Mesendoderm (in vitro differentiated cells): ENCODE measurements around the gene MUC5B.

Experiments
- DNase-seq: peaks from one replicate; pipeline ENCODE4 v3.0.0; 2013
- H2AK5ac ChIP-seq: 2 replicates; pipeline ENCODE4 v1.6.1; 2013; ENCODE audit warnings: low read length, inconsistent platforms
- H2BK120ac ChIP-seq: 2 replicates; pipeline ENCODE4 v1.6.1; 2013; ENCODE audit warnings: low read depth, mild to moderate bottlenecking, low read length, moderate library complexity, mixed read lengths
- H2BK15ac ChIP-seq: replicated peaks from 2 replicates; pipeline ENCODE4 v1.6.1; 2013; ENCODE audit warnings: low read depth, mild to moderate bottlenecking, moderate library complexity
- H2BK5ac ChIP-seq: 2 replicates; pipeline ENCODE4 v1.6.1; 2013; ENCODE audit warnings: low read length, inconsistent platforms
- H3K18ac ChIP-seq: 2 replicates; pipeline ENCODE4 v1.6.1; 2013; ENCODE audit warnings: mild to moderate bottlenecking, low read length, mixed read lengths
- H3K23ac ChIP-seq: one replicate; pipeline ENCODE4 v1.6.1; 2013; ENCODE audit warnings: low read length
- H3K27ac ChIP-seq: 2 replicates; pipeline ENCODE4 v1.5.1; 2013; ENCODE audit warnings: low read depth, mild to moderate bottlenecking, inconsistent platforms, low read length, moderate library complexity
- H3K27me3 ChIP-seq: 2 replicates; pipeline ENCODE4 v1.6.1; 2013; ENCODE audit warnings: low read length, control low read depth, mild to moderate bottlenecking, inconsistent platforms; ENCODE audit not compliant: insufficient read depth, poor library complexity
- H3K36me3 ChIP-seq: 2 replicates; pipeline ENCODE4 v1.6.1; 2013; ENCODE audit warnings: low read length, inconsistent platforms; ENCODE audit not compliant: control insufficient read depth, insufficient read depth
- H3K4ac ChIP-seq: one replicate; pipeline ENCODE4 v1.6.1; 2013; ENCODE audit warnings: low read depth, mild to moderate bottlenecking, low read length, moderate library complexity
- H3K4me1 ChIP-seq: 2 replicates; pipeline ENCODE4 v1.6.1; 2013; ENCODE audit warnings: low read depth, low read length, inconsistent platforms; ENCODE audit not compliant: control insufficient read depth
- H3K4me2 ChIP-seq: 2 replicates; pipeline ENCODE4 v1.6.1; 2013; ENCODE audit warnings: low read length
- H3K4me3 ChIP-seq: 2 replicates; pipeline ENCODE4 v1.5.1; 2013; ENCODE audit warnings: mild to moderate bottlenecking, low read length
- H3K56ac ChIP-seq: one replicate; pipeline ENCODE4 v1.6.1; 2013; ENCODE audit warnings: low read length
- H3K79me1 ChIP-seq: 2 replicates; pipeline ENCODE4 v1.6.1; 2013; ENCODE audit warnings: low read length, inconsistent platforms
- H3K79me2 ChIP-seq: 2 replicates; pipeline ENCODE4 v1.6.1; 2013; ENCODE audit warnings: mild to moderate bottlenecking, low read length; ENCODE audit not compliant: control insufficient read depth, insufficient read depth
- H3K9ac ChIP-seq: 2 replicates; pipeline ENCODE4 v1.6.1; 2013; ENCODE audit warnings: low read length, inconsistent platforms
- H4K5ac ChIP-seq: one replicate; pipeline ENCODE4 v1.6.1; 2013; ENCODE audit warnings: low read length
- H4K8ac ChIP-seq: one replicate; pipeline ENCODE4 v1.6.1; 2013; ENCODE audit warnings: low read depth, mild to moderate bottlenecking, control low read depth, low read length, moderate library complexity
- WGBS: extraction: QIAGEN DNeasy Blood & Tissue Kit; methylation state at CpG from one replicate; pipeline ENCODE4 v1.1.7; 2013; ENCODE audit warnings: low lambda C conversion rate, missing lambda C conversion rate; ENCODE audit not compliant: insufficient coverage; ENCODE audit errors: extremely low coverage; 5-methylcytosine and 5-hydroxymethylcytosine counted together

The MUC5B gene

DNA sequence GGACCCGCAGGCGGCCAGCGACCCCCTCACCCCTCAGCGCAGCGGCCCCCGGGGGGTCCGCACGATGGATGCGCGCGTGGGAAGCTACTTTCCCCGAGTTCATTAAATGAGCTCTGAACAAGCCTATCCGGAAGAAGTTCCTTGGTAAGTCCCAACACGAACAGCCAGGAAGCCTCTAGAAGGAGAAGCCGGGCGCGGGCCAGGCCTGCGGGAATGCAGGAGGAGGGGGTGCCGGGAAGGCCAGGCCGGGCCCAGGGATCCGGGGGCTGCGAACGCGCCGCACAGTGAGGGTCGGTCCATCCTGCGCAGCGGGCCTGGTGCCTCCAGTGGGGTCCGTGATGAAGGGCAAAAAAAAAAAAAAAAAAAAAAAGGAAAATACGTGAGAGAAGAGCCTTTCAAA lies 49.7 kb downstream of the MUC5B start:
- Histone ChIP-seq H2BK15ac (no peak overlapping the region), H3K79me1 (no peaks in the 10 kb centered on the region), H3K4me2 (no peak overlapping the region), H3K4ac (no peak overlapping the region), H2BK120ac (no peak overlapping the region), H3K4me3 (no peak overlapping the region), H3K36me3 (no peaks in the 10 kb centered on the region), H3K27me3 (no peaks in the 10 kb centered on the region), H3K18ac (no peak overlapping the region), H4K8ac (no peak overlapping the region), H2BK5ac (no peak overlapping the region), H3K9ac (no peak overlapping the region), H3K4me1 (peaks cover 2% of the 10 kb centered on the region), H3K56ac (no peak overlapping the region), H3K27ac (no peak overlapping the region), H2AK5ac (no peak overlapping the region), H4K5ac (no peak overlapping the region), H3K23ac (no peak overlapping the region), H3K79me2 (no peaks in the 10 kb centered on the region)
- DNase-seq: no peak
- WGBS: no CpG with 5 or more reads among the region's 30 CpGs

DNA sequence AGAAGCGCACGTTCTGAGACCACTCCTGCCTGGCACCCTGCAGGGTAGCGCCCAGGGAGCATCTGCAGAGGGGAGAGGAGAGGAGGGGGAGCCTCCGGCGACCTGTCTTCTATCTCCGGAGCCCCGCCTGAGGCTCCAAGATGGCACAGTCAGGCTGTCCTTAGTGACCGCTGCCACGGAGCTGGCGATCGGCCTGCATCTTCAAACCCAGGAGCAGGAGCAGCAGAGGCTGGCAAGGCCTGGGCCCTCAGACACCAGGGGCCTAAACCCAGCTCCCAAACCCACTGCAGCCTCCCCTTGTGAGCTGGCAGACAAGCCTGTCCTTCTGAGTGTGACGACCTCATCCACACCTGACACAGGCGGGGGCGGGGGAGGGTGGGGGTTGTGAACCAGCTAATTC lies 51.6 kb downstream of the MUC5B start:
- H3K79me1 ChIP-seq: no peaks in the 10 kb centered on the region
- H3K4me3 ChIP-seq: no peak overlapping the region
- H2BK15ac ChIP-seq: no peak overlapping the region
- no CpG with 5 or more reads among the region's 14 CpGs for WGBS
- H2AK5ac ChIP-seq: no peak overlapping the region
- H3K4me1 ChIP-seq: peaks cover 2% of the 10 kb centered on the region
- no peak overlapping the region for H4K5ac ChIP-seq
- no peaks in the 10 kb centered on the region for H3K79me2 ChIP-seq
- no peak overlapping the region for H4K8ac ChIP-seq
- no peak overlapping the region for H3K56ac ChIP-seq
- no peaks in the 10 kb centered on the region for H3K36me3 ChIP-seq
- no peak overlapping the region for H3K18ac ChIP-seq
- no peak overlapping the region for H2BK5ac ChIP-seq
- no peak overlapping the region for H3K4ac ChIP-seq
- no peak for DNase-seq
- H2BK120ac ChIP-seq: no peak overlapping the region
- no peak overlapping the region for H3K4me2 ChIP-seq
- H3K27ac ChIP-seq: no peak overlapping the region
- no peak overlapping the region for H3K9ac ChIP-seq
- no peak overlapping the region for H3K23ac ChIP-seq
- no peaks in the 10 kb centered on the region for H3K27me3 ChIP-seq

- no peak overlapping the region for H3K4me2 ChIP-seq
- H3K4me1 ChIP-seq: peaks cover 2% of the 10 kb centered on the region
- H3K79me1 ChIP-seq: no peaks in the 10 kb centered on the region
- H3K4me3 ChIP-seq: no peak overlapping the region
- H2BK120ac ChIP-seq: no peak overlapping the region
- H2BK5ac ChIP-seq: no peak overlapping the region
- no peak overlapping the region for H2BK15ac ChIP-seq
- no peak overlapping the region for H3K9ac ChIP-seq
- no peak overlapping the region for H3K56ac ChIP-seq
- no peak overlapping the region for H3K27ac ChIP-seq
- no peak overlapping the region for H3K4ac ChIP-seq
- no peak overlapping the region for H4K5ac ChIP-seq
- no CpG with 5 or more reads among the region's 18 CpGs for WGBS
- no peaks in the 10 kb centered on the region for H3K27me3 ChIP-seq
- H2AK5ac ChIP-seq: no peak overlapping the region
- no peak overlapping the region for H3K18ac ChIP-seq
- no peaks in the 10 kb centered on the region for H3K79me2 ChIP-seq
- H3K23ac ChIP-seq: no peak overlapping the region
- no peak overlapping the region for H4K8ac ChIP-seq
- no peak for DNase-seq
- no peaks in the 10 kb centered on the region for H3K36me3 ChIP-seq
Measured at GRCh38 chr11:1275021-1275420, 52.2 kb downstream of the MUC5B start.

DNA sequence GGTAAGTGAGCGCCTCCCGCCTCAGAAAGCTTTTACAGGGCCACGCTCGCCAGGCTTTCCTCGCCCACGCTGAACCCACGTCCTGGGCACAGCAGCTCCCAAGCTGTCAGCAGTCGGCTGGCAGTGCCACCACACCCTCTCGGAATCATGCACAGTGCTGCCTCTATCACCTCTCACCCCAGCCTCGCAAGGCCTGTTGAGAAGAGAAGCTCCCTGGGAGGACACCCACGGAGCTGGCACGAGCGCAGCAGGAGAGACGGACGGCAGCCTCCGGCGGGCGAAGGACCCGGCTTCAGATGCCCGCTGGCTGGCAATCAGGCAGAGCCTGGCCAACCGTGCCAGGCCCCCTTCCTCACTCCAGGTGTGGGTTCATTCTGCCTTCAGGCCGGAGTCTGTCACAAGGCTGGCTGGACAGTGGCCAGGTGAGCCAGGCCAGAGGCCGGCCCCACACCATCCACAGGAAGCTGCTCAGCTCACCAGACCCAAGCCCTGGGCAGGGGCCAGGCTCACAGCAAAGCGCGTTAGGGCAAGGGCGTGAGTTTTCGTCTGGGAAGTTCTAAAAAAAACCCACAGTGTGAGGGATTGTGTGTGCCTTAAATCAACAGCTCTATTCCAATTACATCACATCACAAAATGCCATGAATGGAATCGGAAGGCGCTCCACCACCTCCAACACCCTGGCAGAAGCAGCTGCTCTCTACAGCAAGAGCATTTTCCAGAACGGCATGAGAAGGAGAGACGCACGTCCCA lies 53.4 kb downstream of the MUC5B start:
- peaks cover 2% of the 10 kb centered on the region for H3K4me1 ChIP-seq
- H4K5ac ChIP-seq: no peak overlapping the region
- no peak overlapping the region for H2BK15ac ChIP-seq
- H3K27me3 ChIP-seq: no peaks in the 10 kb centered on the region
- H3K4ac ChIP-seq: no peak overlapping the region
- H3K9ac ChIP-seq: no peak overlapping the region
- H3K23ac ChIP-seq: no peak overlapping the region
- H3K79me1 ChIP-seq: no peaks in the 10 kb centered on the region
- no peak overlapping the region for H3K18ac ChIP-seq
- no peaks in the 10 kb centered on the region for H3K36me3 ChIP-seq
- no peak overlapping the region for H3K27ac ChIP-seq
- WGBS: no CpG with 5 or more reads among the region's 32 CpGs
- H3K79me2 ChIP-seq: no peaks in the 10 kb centered on the region
- no peak overlapping the region for H2AK5ac ChIP-seq
- DNase-seq: no peak
- no peak overlapping the region for H3K56ac ChIP-seq
- no peak overlapping the region for H3K4me2 ChIP-seq
- no peak overlapping the region for H2BK120ac ChIP-seq
- H4K8ac ChIP-seq: no peak overlapping the region
- no peak overlapping the region for H3K4me3 ChIP-seq
- H2BK5ac ChIP-seq: no peak overlapping the region

GRCh38 chr11:1276866-1277615 lies 54.2 kb downstream of the MUC5B start:
- Histone ChIP-seq H3K27me3 (no peaks in the 10 kb centered on the region), H4K5ac (no peak overlapping the region), H3K56ac (no peak overlapping the region), H3K27ac (no peak overlapping the region), H3K36me3 (no peaks in the 10 kb centered on the region), H3K79me1 (no peaks in the 10 kb centered on the region), H3K4me3 (no peak overlapping the region), H4K8ac (no peak overlapping the region), H3K23ac (no peak overlapping the region), H2BK5ac (no peak overlapping the region), H2AK5ac (no peak overlapping the region), H3K4me1 (peaks cover 2% of the 10 kb centered on the region), H3K18ac (no peak overlapping the region), H3K9ac (no peak overlapping the region), H3K4ac (no peak overlapping the region), H3K79me2 (no peaks in the 10 kb centered on the region), H2BK15ac (no peak overlapping the region), H3K4me2 (no peak overlapping the region), H2BK120ac (no peak overlapping the region)
- no CpG with 5 or more reads among the region's 37 CpGs for WGBS
- DNase-seq: no peak
